Erythroblast (primary cell): ENCODE data around the gene EME2.

Source experiments
- GATA1 ChIP-seq: IDR thresholded peaks from 2 replicates; pipeline ENCODE4 v1.6.1; 2011; ENCODE audit warnings: low read depth, mild to moderate bottlenecking, control low read depth, low read length, moderate library complexity
- POLR2A ChIP-seq: IDR thresholded peaks from 2 replicates; pipeline ENCODE4 v1.6.1; 2011; ENCODE audit warnings: mild to moderate bottlenecking, low read length

DNA sequence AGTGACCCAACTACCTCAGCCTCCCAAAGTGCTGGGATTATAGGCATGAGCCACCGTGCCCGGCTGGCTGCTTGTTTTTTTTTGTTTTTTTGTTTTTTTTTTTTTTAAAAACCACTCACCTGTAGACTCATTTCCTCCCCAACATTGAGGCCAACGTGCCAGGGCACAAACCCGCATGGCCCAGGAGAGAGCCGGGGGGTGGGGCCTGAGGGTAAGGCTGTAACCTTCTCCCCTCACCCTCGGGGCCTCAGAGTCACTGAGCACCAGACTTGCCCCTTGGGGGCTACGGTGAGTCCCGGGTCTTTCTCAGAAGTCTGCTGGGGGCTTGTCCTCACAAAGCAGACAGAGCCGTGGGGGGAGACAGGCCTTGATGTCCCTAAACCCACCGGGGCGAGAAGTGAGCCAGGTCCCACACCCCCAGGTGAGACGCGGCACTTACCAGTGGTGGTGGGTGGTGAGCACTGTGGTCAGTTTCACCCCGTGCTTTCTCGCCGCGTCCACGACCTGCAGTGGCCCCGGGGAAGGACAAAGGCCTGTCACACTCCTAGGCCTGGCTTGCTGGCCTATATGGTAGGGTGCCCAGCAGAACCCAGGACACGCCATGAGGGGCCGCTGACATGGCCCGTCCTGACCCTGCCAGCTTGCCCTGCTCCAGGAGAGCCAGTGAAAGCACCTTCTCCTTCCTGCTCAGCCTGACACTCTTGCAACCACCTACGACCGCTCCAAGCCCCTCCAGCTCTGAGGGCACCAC is 49.4 kb downstream of the EME2 start:
- TF ChIP-seq POLR2A = no peak
- no peak for TF ChIP-seq GATA1
